ENCODE data around the gene OGFR.

Gene OGFR

DNA sequence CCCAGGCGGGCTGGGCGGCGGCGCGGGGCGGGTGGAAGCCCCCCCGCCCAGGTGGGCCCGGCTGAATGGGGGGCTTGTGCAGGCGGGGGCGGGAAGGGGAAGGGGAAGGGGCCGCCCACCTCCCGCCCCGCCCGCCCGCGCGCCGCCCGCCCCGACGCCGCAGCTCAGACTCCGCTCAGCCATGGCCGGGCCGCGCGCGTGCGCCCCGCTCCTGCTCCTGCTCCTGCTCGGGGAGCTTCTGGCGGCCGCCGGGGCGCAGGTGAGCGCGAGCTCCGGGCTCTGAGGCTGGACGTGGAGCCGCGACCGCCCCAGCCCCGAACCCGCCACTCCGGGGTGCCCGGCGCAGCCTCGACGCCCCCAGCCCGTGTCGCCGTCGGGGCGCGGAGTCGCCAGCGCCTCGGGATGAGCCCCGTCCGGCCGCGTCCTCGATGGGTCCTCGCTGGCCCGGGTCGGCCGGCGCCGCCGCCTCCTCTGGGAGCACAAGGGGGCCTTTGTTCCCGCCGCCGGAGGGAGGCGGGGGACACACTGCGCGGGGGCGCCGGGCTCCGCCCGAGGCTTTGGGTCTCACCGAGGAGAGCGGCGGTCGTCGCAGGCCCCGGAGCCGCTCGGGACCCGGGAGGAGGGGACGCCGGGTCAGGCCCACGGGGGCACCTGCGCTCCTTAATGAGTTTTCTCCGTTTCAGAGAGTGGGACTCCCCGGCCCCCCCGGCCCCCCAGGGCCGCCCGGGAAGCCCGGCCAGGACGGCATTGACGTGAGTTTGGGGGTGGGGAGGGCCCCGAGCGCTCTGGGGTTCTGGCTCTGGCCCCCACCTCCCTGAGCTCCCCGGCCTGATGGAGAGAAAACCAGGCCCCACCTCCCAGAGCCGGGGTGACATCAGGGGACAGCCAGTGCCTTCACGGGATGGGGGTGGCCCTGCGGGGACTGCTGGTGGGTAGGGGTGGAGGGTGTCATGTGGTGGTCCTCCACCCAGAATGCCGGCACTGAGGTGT, 12.5 kb downstream of the OGFR start, which contains the start of gene COL9A3:
Gene COL9A3, plus strand, starts transcription at position 167 of the 990 bp plus-strand sequence. Its CDS starts 15 bp downstream, at position 182.
- no peak for DNase-seq

DNA sequence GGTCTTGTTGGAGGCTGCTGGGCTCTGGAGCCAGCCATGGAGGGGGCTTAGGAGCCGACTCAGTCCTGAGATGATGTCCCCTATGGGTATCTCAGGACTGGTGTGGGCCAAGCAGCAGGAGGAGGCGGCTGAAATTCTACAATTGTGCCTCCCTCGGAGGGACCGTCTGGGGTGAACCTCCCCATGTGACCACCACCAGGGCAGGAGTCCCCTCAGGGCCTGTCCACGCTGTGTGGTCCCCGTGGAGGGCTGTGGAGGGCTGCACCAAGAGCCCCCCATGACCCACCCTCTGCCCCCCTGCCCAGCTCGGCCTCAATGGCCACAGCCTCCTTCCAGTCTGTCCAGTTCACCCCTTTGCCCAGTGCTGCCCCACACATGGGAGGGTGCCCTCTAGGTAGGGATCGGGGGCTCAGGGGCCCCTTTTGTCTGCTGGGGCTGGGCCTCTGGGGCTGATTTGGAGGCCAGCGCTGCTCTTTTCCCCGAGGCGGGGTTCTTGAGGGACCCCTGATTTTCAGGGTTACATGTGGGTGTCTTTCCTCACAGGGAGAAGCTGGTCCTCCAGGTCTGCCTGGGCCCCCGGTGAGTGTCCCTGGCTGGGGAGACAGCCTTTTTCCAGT, 13.4 kb downstream of the OGFR start:
- DNase-seq = no peak

- DNase-seq = no peak
These were observed 14.2 kb downstream of the OGFR start for GRCh38 chr20:62818592-62819493.

GRCh38 chr20:62819494-62820174, 15.0 kb downstream of the OGFR start:
- no peak for DNase-seq

DNA sequence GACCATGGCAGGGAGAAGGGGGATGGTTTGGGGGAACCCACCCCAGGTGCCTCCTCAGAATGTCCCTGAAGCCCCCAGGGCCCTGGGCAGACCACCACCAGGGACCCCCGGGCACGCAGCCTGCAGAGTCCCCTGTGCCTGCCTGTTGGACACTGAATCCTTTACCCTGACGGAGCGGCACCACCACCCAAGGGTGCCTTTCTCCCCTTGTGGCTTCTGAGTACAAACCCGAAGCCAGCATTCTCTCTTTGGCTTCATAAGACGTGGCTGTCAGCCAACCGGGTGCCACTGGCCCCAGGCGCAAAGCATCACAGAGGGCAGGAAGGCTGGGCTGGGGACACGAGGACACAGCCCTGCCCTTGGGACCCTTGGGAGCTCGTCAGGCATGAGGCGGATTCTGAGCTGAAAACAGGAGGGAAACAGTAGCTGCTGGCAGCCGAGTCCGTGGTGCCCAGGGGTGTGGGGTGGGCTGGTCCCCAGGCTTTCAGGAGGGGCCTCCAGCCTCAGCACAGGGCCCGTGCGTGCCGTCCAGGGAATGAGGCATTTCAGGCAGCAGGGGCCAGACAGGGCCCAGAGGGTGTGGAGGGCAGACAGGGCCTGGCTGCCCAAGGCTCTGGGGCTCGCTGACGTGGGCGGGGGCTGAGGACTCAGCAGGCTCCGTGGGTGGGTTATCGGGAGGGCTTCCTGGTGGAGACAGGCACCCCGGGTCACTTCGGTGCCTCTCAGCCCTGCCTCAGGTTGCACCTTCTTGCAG, 15.8 kb downstream of the OGFR start:
- no peak for DNase-seq

- no peak for DNase-seq
These were observed 16.5 kb downstream of the OGFR start for GRCh38 chr20:62820962-62821725.

DNA sequence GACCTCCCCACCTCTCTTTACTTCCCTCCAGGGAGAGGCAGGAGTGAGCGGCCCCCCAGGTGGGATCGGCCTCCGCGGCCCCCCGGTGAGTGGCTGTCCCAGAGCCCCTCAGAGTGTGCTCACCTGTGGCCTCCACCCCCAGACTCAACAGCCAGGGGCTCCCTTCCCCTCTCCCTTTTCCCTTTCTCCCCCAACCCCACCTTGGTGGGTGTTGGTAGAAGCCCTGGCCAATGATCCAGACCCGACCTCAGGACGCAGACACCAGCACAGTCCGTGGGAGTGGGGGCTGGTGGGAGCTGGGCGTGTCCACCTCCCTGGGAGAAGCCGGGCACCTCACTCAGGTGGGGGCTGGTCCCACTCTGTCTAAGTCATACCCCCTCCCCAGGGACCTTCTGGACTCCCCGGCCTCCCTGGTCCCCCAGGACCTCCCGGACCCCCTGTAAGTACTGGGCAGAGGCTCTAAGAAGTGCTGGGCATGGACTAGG, 17.1 kb downstream of the OGFR start:
- DNase-seq = no peak

DNA sequence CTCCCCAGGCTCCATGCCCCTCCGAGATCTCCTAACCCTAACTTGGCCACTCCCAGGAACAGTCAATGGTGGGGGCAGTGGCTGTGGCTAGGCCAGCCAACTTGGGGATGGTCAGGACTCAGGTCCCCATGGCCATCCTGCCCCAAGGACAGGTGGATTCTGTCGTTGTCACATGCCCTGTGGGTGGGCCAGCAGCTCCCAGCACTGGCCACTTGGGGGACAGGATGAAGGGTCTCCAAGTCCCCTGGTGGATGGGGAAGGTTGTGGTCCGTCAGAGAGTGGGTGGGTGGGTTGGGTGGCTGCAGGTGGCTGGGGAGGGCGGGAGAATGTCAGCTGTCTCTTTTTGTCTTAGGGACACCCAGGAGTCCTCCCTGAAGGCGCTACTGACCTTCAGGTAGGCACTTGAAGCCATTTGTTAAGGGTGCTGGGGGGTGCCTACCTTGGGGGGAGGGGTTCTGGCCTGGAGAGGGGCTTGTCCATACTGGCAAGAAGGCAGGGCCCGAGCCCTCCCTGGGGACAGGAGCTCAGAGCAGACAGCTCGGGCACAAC, 17.7 kb downstream of the OGFR start:
- DNase-seq = no peak

DNA sequence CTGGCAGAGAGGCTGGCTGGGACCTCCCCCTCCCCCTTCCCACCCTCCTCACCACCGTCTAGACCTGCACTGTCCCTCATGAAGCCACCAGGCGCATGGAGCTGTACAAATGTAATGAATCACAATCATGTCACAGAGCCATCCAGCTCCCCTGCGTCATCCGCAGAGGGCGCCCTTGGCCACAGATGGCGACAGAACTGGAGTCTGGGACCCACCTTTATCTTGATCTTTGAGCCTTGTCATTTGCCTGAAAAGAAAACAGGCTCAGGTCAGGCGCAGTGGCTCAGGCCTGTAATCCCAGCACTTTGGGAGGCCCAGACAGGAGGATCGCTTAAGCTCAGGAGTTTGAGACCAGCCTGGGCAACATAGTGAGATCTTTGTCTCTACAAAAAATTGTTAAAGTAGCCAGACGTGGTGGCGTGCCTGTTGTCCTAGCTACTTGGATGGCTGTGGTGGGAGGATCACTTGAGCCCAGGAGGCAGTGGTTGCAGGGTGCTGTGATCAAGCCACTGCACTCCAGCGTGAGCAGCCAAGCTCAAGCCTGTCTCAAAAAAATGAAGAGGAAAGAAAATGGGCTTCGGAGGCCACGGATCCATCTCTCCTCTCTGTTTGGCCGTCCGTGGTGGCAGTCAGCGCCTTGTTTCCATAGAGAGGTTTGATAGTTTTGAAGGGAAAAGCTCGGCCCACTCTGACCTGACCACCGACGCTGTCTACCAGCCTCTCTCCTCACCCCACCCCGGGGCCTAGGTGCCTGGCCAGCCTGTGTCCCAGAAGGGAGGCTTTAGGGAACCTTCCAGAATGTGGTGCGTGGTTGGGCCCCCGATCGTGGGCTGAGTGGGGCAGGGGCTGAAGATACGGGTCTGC, 18.4 kb downstream of the OGFR start:
- no peak for DNase-seq

- DNase-seq = no peak
These were observed 19.2 kb downstream of the OGFR start for GRCh38 chr20:62823688-62824475.

DNA sequence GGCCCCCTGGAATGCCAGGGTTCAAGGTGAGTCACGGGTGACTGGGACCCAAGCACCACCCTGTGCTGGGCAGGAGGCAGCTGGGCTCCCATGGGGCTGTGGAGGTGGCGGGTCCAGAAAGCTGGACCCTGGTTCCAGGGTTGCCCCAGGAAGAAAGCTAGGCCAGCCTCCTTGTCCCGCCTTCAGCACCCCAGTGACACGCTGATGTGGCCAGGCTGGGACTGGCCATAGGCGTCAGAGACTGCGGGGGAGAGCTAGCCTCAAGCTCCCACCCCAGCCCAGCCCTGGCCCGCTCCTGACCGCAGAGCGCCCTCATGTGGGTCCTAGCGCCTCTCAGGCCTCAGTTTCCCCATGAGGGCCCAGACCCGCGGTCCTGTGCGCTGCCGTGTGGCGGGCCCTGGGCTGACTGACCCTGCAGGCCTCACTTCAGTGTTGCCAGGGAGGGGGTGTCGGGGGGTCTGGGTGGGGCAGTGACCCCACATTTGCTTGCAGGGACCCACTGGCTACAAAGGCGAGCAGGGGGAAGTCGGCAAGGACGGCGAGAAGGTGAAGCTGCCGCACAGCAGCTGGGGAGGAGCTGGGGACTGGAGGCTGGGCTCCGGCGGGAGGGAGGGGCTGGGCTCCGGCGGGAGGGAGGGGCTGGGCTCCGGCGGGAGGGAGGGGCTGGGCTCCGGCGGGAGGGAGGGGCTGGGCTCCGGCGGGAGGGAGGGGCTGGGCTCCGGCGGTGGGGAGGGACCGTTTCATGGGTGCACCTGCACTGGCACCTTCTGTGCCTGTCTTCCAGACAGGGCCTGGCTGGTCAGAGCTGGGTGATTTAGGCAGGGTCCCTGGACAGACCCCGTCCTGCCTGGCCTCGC, 20.1 kb downstream of the OGFR start:
- peak; percentile 35 for DNase-seq

DNA sequence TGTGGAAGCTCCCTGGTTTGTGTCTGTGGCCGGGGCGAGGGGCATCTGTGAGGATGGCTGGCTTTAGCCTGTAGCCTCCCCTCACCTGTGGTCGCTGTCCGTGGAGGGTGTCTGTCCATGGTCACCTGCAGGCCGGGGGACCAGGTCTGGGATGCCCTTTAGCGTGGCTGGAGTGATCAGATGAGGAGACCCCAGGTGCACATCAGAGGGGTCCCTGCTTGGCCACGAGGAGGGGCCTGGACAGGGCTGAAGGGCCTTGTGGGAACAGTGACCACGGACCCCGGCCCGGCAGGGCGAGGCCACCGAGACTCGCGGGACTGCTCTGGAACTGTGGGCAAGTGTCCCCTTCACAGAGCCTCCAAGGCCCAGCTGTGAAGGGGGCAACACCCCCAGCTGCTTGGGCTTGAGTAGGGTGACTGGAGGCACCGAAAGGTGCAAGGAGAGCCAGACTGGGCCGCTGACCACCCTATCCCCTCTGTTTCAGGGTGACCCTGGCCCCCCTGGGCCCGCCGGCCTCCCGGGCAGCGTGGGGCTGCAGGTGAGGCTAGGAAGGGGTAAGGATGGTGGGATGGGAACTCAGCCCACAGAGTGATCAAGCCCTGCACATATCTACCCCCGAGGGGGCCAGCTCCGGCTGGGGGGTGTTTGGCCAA, 20.8 kb downstream of the OGFR start:
- no peak for DNase-seq

DNA sequence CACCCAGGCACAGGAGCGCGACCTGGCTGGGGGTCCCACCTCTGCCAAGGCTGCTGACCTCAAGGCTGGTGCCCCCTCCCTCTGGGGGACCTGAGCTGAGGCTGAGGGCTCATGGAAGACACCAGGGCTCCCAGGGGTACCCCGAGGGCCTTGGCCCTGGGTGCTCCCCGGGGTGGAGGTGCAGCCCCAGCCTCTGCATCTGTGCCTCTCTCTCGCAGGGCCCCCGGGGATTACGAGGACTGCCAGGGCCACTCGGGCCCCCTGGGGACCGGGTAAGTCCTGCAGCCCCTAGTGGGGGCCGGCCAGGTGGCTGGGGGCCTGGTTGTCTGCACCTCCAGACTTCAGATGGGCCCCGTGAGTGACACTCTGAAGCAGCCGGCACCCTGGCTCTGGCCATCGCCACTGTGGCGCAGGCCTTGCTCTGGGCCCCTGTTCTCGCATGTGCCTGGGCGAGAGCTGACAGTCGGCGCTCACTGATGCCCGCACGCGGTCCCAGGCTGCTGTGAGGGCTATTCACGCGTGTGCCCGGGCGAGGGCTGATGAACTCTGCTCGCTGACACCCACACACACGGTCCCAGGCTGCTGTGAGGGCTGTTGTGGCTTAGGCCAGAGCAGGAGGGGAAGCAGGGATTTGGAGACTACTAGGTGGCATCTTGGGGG, 21.5 kb downstream of the OGFR start:
- DNase-seq = no peak

DNA sequence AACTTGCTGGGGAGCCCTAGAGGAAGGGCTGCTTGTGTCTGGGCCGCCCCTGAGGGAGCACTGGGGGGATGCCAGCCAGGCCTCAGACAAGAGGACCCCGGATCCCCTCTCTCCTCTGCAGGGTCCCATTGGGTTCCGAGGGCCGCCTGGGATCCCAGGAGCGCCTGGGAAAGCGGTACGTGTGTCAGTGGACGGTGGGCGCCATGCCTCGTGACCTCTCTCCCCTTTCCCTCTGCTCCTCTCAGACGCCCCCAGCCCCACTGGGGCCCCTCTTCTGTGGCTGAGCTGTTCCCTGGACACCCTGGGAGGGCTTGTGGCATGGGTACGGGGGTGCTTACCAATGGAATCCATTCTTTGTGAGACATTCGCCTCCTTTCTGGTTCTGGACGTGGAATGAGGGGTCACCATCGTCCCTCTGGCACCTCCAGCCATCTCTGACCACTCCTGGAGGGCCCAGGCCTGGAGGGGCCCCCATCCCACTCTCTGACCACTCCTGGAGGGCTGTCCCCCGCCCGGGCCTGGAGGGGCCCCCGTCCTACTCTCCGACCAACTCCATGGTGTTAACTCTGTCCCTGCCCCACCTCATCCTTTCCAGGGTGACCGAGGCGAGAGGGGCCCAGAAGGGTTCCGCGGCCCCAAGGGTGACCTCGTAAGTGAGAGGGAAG, 22.1 kb downstream of the OGFR start:
- DNase-seq = no peak

DNA sequence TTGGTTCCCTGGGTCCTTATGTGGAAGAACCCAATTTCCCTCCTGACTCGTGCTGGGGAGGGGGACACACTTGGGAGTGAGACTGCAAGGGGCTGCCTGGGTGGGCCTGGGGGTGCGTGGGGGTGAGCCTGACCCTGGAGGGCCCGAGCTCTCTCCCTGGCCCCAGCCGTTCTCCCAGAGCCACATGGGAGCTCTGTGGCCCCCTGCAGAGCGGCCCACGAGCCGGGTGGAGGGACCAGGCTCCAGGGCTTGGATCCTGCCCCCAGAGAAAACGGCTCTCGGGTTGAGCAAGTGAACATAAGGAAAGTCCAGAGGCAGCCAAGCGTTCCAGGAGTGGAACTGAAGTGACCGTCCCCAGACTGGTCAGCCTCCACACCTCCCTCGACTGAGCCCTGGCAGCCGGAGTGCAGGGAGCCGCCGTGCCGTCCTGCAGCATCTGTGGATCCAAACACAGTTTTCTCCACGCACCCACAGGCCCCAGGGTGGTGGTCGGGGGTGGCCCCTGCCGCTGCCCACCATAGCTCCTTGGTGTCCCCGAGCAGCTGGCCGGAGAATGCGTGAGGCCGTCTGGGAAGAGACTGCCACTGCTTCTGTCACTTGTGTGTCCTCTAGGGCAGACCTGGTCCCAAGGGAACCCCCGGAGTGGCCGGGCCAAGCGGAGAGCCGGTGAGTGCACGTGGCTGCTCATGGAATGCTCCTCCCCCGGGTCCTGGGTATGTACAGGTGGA, 22.8 kb downstream of the OGFR start:
- DNase-seq = no peak

Measured in fibroblast of upper back skin (primary cell).